ENCODE measurements around the gene ZNF385C. TPM values are rescaled to one million over a fixed set of nuclear protein-coding genes. Genes with fewer than 3 reads are reported as not detected.

ZNF385C gene
- total and polyA plus RNA-seq, 2 of the 13 experiments (the other 11 are each of a cell fraction or from before 2014, with no cell fraction given), result 2.3 to 6.1 TPM

GRCh38 chr17:42120770-42121769, 22.8 kb upstream of the ZNF385C start, which contains the start of gene KAT2A (continued):
- peak; percentile 79 for TF ChIP-seq HNF1B (CRISPR knock-in tag; IDR thresholded peaks at IDR 0.05)
- TF ChIP-seq WIZ (CRISPR knock-in tag; IDR thresholded peaks at IDR 0.05), result no peak
- TF ChIP-seq ZNF589 (CRISPR knock-in tag; conservative IDR thresholded peaks at IDR 0.05), result no peak
- peak; percentile 78 for TF ChIP-seq GATAD1 (CRISPR knock-in tag; IDR thresholded peaks at IDR 0.05)
- peak; percentile 41; the same call in 1 of the 2 replicates for TF ChIP-seq CENPT (CRISPR knock-in tag; IDR thresholded peaks at IDR 0.05; ENCODE audit: low read depth)
- TF ChIP-seq SALL1 (CRISPR knock-in tag; IDR thresholded peaks at IDR 0.05), result peak; percentile 57
- TF ChIP-seq ZNF784 (CRISPR knock-in tag; IDR thresholded peaks at IDR 0.05; ENCODE audit: borderline replicate concordance), result no peak
- no peak for TF ChIP-seq SP140L (CRISPR knock-in tag; IDR thresholded peaks at IDR 0.05; ENCODE audit: borderline replicate concordance)
- TF ChIP-seq PCBP2 (optimal IDR thresholded peaks at IDR 0.05; ENCODE audit: low read depth, low read length, poor library complexity, severe bottlenecking), result no peak
- no peak for TF ChIP-seq ZNF296 (CRISPR knock-in tag; conservative IDR thresholded peaks at IDR 0.05)
- peak; percentile 66; the same call in 1 of the 2 replicates for TF ChIP-seq YEATS2 (CRISPR knock-in tag; IDR thresholded peaks at IDR 0.05; ENCODE audit: borderline replicate concordance)
- TF ChIP-seq GABPA (IDR thresholded peaks at IDR 0.05; ENCODE audit: low read depth, low read length), result peak; percentile 40
- peak; percentile 65 for TF ChIP-seq GABPA (CRISPR knock-in tag; IDR thresholded peaks at IDR 0.05; ENCODE audit: low read depth)
- no peak for TF ChIP-seq EEA1 (CRISPR knock-in tag; IDR thresholded peaks at IDR 0.05; ENCODE audit: borderline replicate concordance)
- no peak for TF ChIP-seq CEBPG (CRISPR knock-in tag; IDR thresholded peaks at IDR 0.05)
- TF ChIP-seq NFIB (CRISPR knock-in tag; IDR thresholded peaks at IDR 0.05; ENCODE audit: borderline replicate concordance), result no peak
- peak; percentile 28; the same call in 1 of the 2 replicates for TF ChIP-seq KLF9 (CRISPR knock-in tag; IDR thresholded peaks at IDR 0.05; ENCODE audit: low read depth)
- TF ChIP-seq GABPB1 (CRISPR knock-in tag; IDR thresholded peaks at IDR 0.05), result peak; percentile 88
- TF ChIP-seq ZNF766 (CRISPR knock-in tag; IDR thresholded peaks at IDR 0.05; ENCODE audit: borderline replicate concordance), result no peak
- no peak for TF ChIP-seq ZNF850 (CRISPR knock-in tag; conservative IDR thresholded peaks at IDR 0.05)
- TF ChIP-seq SIN3B (IDR thresholded peaks at IDR 0.05; ENCODE audit: low read length), result no peak
- peak; percentile 18; the same call in 1 of the 2 replicates for TF ChIP-seq ARID5B (CRISPR knock-in tag; IDR thresholded peaks at IDR 0.05)
